Activated naive CD4-positive, alpha-beta T cell treated with anti-CD3 and anti-CD28 coated beads, Interleukin-2, amount 10 ng/mL, durations not matched to agents 7 days and 5 days (primary cell): ENCODE measurements around the gene SRC.

Source experiments
- CTCF ChIA-PET: fragments of 350-600 bp; sonication (Branson Sonifier 250); formaldehyde crosslinking; loops from one replicate; lab custom pipeline; 2021; ENCODE audit warnings: antibody characterized with exemption; lab: Charles Lee
- DNase-seq: peaks from one replicate; pipeline ENCODE4 v3.0.0-alpha.2; 2020
- H3K27ac Mint-ChIP-seq: one replicate; pipeline ENCODE4 v1.8.0; 2021; ENCODE audit warnings: mild to moderate bottlenecking, moderate library complexity, mixed read lengths
- H3K27me3 Mint-ChIP-seq: one replicate; pipeline ENCODE4 v1.8.0; 2021; ENCODE audit warnings: mild to moderate bottlenecking, mixed read lengths
- H3K36me3 Mint-ChIP-seq: one replicate; pipeline ENCODE4 v1.8.0; 2021; ENCODE audit warnings: mixed read lengths
- H3K4me1 Mint-ChIP-seq: one replicate; pipeline ENCODE4 v1.8.0; 2021; ENCODE audit warnings: mixed read lengths
- H3K4me3 Mint-ChIP-seq: one replicate; pipeline ENCODE4 v1.8.0; 2021; ENCODE audit warnings: mild to moderate bottlenecking, moderate library complexity, mixed read lengths
- H3K9me3 Mint-ChIP-seq: one replicate; pipeline ENCODE4 v1.8.0; 2021; ENCODE audit warnings: mixed read lengths

Gene SRC

GRCh38 chr20:37355252-37356180, 9.6 kb downstream of the SRC start:
- Mint-ChIP-seq H3K9me3 (no peaks in the 10 kb centered on the region), H3K36me3 (no peaks in the 10 kb centered on the region), H3K27me3 (peaks cover 3% of the 10 kb centered on the region), H3K4me1 (no peaks in the 10 kb centered on the region), H3K27ac (no peak overlapping the region), H3K4me3 (no peak overlapping the region)
- CTCF ChIA-PET, result interaction anchor here (1.6 kb wide), 1 partner anchor 27 kb away, joined by 3 read pairs; no protein-coding TSS in a partner anchor
- no peak for DNase-seq

- Mint-ChIP-seq H3K4me3 (no peak overlapping the region), H3K27me3 (peaks cover 3% of the 10 kb centered on the region), H3K27ac (no peak overlapping the region), H3K9me3 (no peaks in the 10 kb centered on the region), H3K4me1 (no peaks in the 10 kb centered on the region), H3K36me3 (no peaks in the 10 kb centered on the region)
- no peak for DNase-seq
- CTCF ChIA-PET, result interaction anchor here (1.6 kb wide), 1 partner anchor 26 kb away, joined by 3 read pairs; no protein-coding TSS in a partner anchor
These were observed 10.4 kb downstream of the SRC start for GRCh38 chr20:37356387-37356786.

GRCh38 chr20:37356961-37357371, 11.0 kb downstream of the SRC start:
- CTCF ChIA-PET, result no interaction called here
- Mint-ChIP-seq H3K36me3 (no peaks in the 10 kb centered on the region), H3K4me3 (no peak overlapping the region), H3K27ac (no peak overlapping the region), H3K9me3 (no peaks in the 10 kb centered on the region), H3K27me3 (peaks cover 3% of the 10 kb centered on the region), H3K4me1 (no peaks in the 10 kb centered on the region)
- DNase-seq, result no peak

- Mint-ChIP-seq H3K27ac (no peak overlapping the region), H3K4me3 (no peak overlapping the region), H3K4me1 (no peaks in the 10 kb centered on the region), H3K27me3 (peaks cover 3% of the 10 kb centered on the region), H3K36me3 (no peaks in the 10 kb centered on the region), H3K9me3 (no peaks in the 10 kb centered on the region)
- CTCF ChIA-PET, result no interaction called here
- DNase-seq, result no peak
These were observed 11.8 kb downstream of the SRC start for GRCh38 chr20:37357481-37358365.

GRCh38 chr20:37358366-37359150, 12.6 kb downstream of the SRC start:
- no peaks in the 10 kb centered on the region for H3K9me3 Mint-ChIP-seq
- no peak for DNase-seq
- H3K27me3 Mint-ChIP-seq, result peaks cover 3% of the 10 kb centered on the region
- H3K4me3 Mint-ChIP-seq, result no peak overlapping the region
- no peaks in the 10 kb centered on the region for H3K4me1 Mint-ChIP-seq
- CTCF ChIA-PET, result no interaction called here
- H3K27ac Mint-ChIP-seq, result no peak overlapping the region
- H3K36me3 Mint-ChIP-seq, result no peaks in the 10 kb centered on the region

- CTCF ChIA-PET, result no interaction called here
- Mint-ChIP-seq H3K27ac (no peak overlapping the region), H3K27me3 (peaks cover 3% of the 10 kb centered on the region), H3K4me1 (no peaks in the 10 kb centered on the region), H3K9me3 (no peaks in the 10 kb centered on the region), H3K4me3 (no peak overlapping the region), H3K36me3 (no peaks in the 10 kb centered on the region)
- no peak for DNase-seq
These were observed 13.4 kb downstream of the SRC start for GRCh38 chr20:37359331-37359730.

GRCh38 chr20:37359836-37360235, 13.9 kb downstream of the SRC start:
- Mint-ChIP-seq H3K4me3 (no peak overlapping the region), H3K9me3 (no peaks in the 10 kb centered on the region), H3K27me3 (peaks cover 3% of the 10 kb centered on the region), H3K36me3 (no peaks in the 10 kb centered on the region), H3K27ac (no peak overlapping the region), H3K4me1 (no peaks in the 10 kb centered on the region)
- no peak for DNase-seq
- CTCF ChIA-PET, result interaction anchor here (0.8 kb wide), 1 partner anchor 168 kb away, joined by 3 read pairs; no protein-coding TSS in a partner anchor

- peaks cover 3% of the 10 kb centered on the region for H3K27me3 Mint-ChIP-seq
- H3K9me3 Mint-ChIP-seq, result no peaks in the 10 kb centered on the region
- H3K27ac Mint-ChIP-seq, result no peak overlapping the region
- CTCF ChIA-PET, result interaction anchor here (0.8 kb wide), 1 partner anchor 169 kb away, joined by 3 read pairs; no protein-coding TSS in a partner anchor
- DNase-seq, result no peak
- no peaks in the 10 kb centered on the region for H3K36me3 Mint-ChIP-seq
- H3K4me1 Mint-ChIP-seq, result no peaks in the 10 kb centered on the region
- no peak overlapping the region for H3K4me3 Mint-ChIP-seq
These were observed 14.6 kb downstream of the SRC start for GRCh38 chr20:37360391-37361115.

- no peaks in the 10 kb centered on the region for H3K4me1 Mint-ChIP-seq
- CTCF ChIA-PET, result no interaction called here
- peaks cover 3% of the 10 kb centered on the region for H3K27me3 Mint-ChIP-seq
- H3K27ac Mint-ChIP-seq, result no peak overlapping the region
- DNase-seq, result no peak
- no peaks in the 10 kb centered on the region for H3K36me3 Mint-ChIP-seq
- H3K4me3 Mint-ChIP-seq, result no peak overlapping the region
- no peaks in the 10 kb centered on the region for H3K9me3 Mint-ChIP-seq
These were observed 15.4 kb downstream of the SRC start for GRCh38 chr20:37361336-37361735.

- no peaks in the 10 kb centered on the region for H3K36me3 Mint-ChIP-seq
- no peak overlapping the region for H3K27ac Mint-ChIP-seq
- no peaks in the 10 kb centered on the region for H3K27me3 Mint-ChIP-seq
- no peaks in the 10 kb centered on the region for H3K4me1 Mint-ChIP-seq
- DNase-seq, result no peak
- CTCF ChIA-PET, result interaction anchor here (0.6 kb wide), 1 partner anchor 270 kb away, joined by 5 read pairs; no protein-coding TSS in a partner anchor
- H3K4me3 Mint-ChIP-seq, result no peak overlapping the region
- H3K9me3 Mint-ChIP-seq, result no peaks in the 10 kb centered on the region
These were observed 16.4 kb downstream of the SRC start for GRCh38 chr20:37362231-37362792.

- CTCF ChIA-PET, result no interaction called here
- DNase-seq, result no peak
- Mint-ChIP-seq H3K4me3 (no peak overlapping the region), H3K27me3 (no peaks in the 10 kb centered on the region), H3K4me1 (no peaks in the 10 kb centered on the region), H3K9me3 (no peaks in the 10 kb centered on the region), H3K36me3 (no peaks in the 10 kb centered on the region), H3K27ac (no peak overlapping the region)
These were observed 16.9 kb downstream of the SRC start for GRCh38 chr20:37362821-37363220.

- Mint-ChIP-seq H3K4me1 (no peaks in the 10 kb centered on the region), H3K36me3 (no peaks in the 10 kb centered on the region), H3K27ac (no peak overlapping the region), H3K27me3 (no peaks in the 10 kb centered on the region), H3K4me3 (no peak overlapping the region), H3K9me3 (no peaks in the 10 kb centered on the region)
- no peak for DNase-seq
- CTCF ChIA-PET, result no interaction called here
These were observed 17.5 kb downstream of the SRC start for GRCh38 chr20:37363221-37364012.
